ENCODE data around the gene TRIM47. TPM values are rescaled to one million over a fixed set of nuclear protein-coding genes. Genes with fewer than 3 reads are reported as not detected.

Gene TRIM47
- total RNA-seq, 1 donor from 2014 or later = 46.3 TPM

GRCh38 chr17:75843577-75844529, 34.5 kb downstream of the TRIM47 start, which contains the start of gene UNC13D:
Gene UNC13D (minus strand): TSS chr17:75844404. CDS start chr17:75844337, 67 bp downstream.
- peaks cover 12% of the 10 kb centered on the region for H3K36me3 Mint-ChIP-seq (ENCODE audit: low read depth)
- H3K4me1 Mint-ChIP-seq (ENCODE audit: low read depth) = peaks cover 20% of the 10 kb centered on the region
- H3K9me3 Mint-ChIP-seq (ENCODE audit: low read depth) = no peaks in the 10 kb centered on the region
- peak within 1 kb of the TSS; percentile 82 for H3K27ac Mint-ChIP-seq (ENCODE audit: unreplicated experiment)
- no peak for TF ChIP-seq CTCF (IDR thresholded peaks at IDR 0.05)
- DNase-seq (ENCODE audit: low spot score) = no peak
- no peak within 1 kb of the TSS for H3K4me3 Mint-ChIP-seq (ENCODE audit: unreplicated experiment)
- H3K27me3 Mint-ChIP-seq (ENCODE audit: low read depth) = no peaks in the 10 kb centered on the region

- DNase-seq (ENCODE audit: low spot score) = no peak
- H3K27ac Mint-ChIP-seq (ENCODE audit: unreplicated experiment) = no peak overlapping the region
These were observed 35.3 kb downstream of the TRIM47 start for GRCh38 chr17:75842963-75843576.

GRCh38 chr17:75842411-75842810, 36.0 kb downstream of the TRIM47 start:
- Mint-ChIP-seq H3K27ac (ENCODE audit: unreplicated experiment) (no peak overlapping the region), H3K9me3 (ENCODE audit: low read depth) (no peaks in the 10 kb centered on the region), H3K4me1 (ENCODE audit: low read depth) (peaks cover 23% of the 10 kb centered on the region), H3K36me3 (ENCODE audit: low read depth) (peaks cover 6% of the 10 kb centered on the region), H3K27me3 (ENCODE audit: low read depth) (no peaks in the 10 kb centered on the region), H3K4me3 (ENCODE audit: unreplicated experiment) (no peak overlapping the region)
- peak; percentile 93 for DNase-seq (ENCODE audit: low spot score)
- no peak for TF ChIP-seq CTCF (IDR thresholded peaks at IDR 0.05)

More at GRCh38 chr17:75842963-75843576, 35.3 kb downstream of the TRIM47 start:
- H3K4me1 Mint-ChIP-seq (ENCODE audit: low read depth) = peaks cover 20% of the 10 kb centered on the region
- H3K9me3 Mint-ChIP-seq (ENCODE audit: low read depth) = no peaks in the 10 kb centered on the region
- H3K27me3 Mint-ChIP-seq (ENCODE audit: low read depth) = no peaks in the 10 kb centered on the region
- no peak for TF ChIP-seq CTCF (IDR thresholded peaks at IDR 0.05)
- peaks cover 9% of the 10 kb centered on the region for H3K36me3 Mint-ChIP-seq (ENCODE audit: low read depth)
- no peak overlapping the region for H3K4me3 Mint-ChIP-seq (ENCODE audit: unreplicated experiment)

- TF ChIP-seq CTCF (IDR thresholded peaks at IDR 0.05) = no peak
- H3K36me3 Mint-ChIP-seq (ENCODE audit: low read depth) = peaks cover 1% of the 10 kb centered on the region
- no peaks in the 10 kb centered on the region for H3K27me3 Mint-ChIP-seq (ENCODE audit: low read depth)
- no peak overlapping the region for H3K27ac Mint-ChIP-seq (ENCODE audit: unreplicated experiment)
- H3K4me1 Mint-ChIP-seq (ENCODE audit: low read depth) = peaks cover 13% of the 10 kb centered on the region
- H3K4me3 Mint-ChIP-seq (ENCODE audit: unreplicated experiment) = no peak overlapping the region
- H3K9me3 Mint-ChIP-seq (ENCODE audit: low read depth) = no peaks in the 10 kb centered on the region
- DNase-seq (ENCODE audit: low spot score) = no peak
These were observed 37.6 kb downstream of the TRIM47 start for GRCh38 chr17:75840799-75841164.

All from chondrocyte (in vitro differentiated cells).